ENCODE measurements around the gene FGF13.

FGF13 gene

DNA sequence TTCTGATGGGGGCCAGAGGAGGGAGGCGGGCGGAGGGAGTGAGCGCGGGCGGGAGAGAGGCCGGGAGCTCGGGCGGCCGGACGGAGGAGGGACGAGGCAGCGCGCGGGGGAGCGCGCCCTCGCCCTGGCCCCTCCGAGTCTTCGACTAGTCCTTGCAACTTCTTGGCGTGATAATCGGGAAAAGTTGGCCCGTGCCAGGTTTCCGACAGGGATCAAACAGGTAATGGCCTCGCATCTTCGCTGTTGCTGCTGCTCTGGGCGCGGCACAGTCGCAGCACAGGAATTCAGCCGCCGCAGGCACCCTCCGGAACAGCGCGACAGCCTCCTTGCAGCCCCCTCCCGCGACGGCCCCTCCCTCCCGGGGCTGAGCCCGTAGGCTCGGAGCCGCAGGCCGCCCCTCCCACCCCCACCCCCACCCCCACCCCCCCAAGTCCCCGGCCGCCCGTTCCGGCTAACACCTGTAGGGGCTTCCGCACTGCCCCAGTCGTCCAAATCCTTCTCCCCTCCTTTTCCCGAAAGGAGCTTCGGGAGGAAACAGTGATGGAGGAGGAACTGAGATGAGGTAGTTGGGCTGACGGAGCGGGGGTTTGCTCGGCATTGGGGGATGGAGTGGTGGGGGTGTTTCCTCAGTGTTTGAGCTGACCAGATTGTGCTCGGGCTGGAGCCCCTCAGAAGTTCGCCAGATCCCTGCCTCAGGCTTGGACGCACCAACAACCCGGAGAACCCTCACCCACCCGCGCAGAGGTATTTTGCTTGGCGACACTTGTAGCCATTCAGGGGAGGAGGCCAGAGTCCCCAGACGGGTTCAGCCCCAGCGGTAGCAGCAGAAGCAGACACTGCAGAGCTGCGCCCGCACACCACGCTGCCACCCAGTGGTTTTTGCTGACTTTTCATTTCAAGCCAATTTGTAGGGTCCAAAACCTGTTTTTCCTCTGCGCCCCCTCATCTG, at the start of gene FGF13:
Gene FGF13 (minus strand): TSS at position 319 of the 949 bp plus-strand sequence. CDS start 714 bp downstream, outside the sequence.
- DNase-seq: peak; percentile 3

DNA sequence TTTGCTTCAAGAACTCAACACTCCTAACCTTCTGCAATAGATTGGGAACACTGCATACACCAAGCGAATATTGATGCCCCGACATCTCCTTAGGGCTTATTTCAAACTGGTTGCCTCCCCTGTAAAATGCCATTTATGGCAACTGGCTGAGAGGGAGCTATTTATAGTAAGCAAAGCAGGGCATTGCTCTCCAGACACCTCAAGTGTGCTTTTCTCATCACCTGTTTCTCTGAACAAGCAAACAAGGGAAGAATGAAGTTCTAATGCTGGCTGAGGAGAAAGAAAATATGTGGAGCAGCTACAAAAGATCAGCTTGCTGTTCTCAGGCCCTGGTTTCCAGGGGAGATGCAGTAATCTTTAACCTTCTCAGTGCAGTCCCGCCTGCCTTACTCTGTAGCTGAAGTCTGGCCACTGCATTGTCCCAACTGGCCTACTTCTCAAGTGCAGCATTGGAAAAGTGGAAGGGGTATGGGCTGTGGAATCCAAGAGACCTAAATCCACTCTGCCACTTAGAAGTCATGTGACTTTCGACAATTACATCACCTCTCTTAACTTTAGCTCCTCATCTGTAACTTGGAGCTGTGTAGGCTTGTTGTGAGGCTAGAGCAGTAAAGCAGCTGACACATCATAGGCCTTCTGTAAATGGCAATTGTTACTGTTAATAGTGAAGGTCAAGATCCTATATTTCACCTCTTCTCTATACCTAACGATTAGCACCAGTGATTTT, 47.9 kb upstream of the FGF13 start:
- DNase-seq: no peak

DNA sequence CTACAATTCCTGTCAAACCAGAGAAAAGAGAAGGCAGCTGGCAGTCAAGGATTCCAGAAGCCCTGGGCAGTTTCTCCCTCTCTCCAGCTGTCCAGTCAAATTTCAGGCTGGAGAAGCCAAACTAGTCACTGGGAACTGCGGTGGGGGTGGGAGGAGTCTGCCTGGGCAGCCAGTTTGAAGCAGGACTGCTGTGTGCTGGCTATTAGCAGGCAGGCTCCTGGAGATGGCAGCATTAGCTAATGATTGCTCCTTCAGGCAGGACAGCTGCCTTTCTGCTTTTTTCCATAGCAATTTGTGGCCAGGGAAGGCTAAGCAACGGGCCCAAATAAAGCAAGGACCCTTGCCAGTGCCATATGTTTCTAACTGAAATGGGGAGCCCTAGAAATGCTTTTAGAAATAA, 44.7 kb upstream of the FGF13 start:
- DNase-seq: peak; percentile 65

DNA sequence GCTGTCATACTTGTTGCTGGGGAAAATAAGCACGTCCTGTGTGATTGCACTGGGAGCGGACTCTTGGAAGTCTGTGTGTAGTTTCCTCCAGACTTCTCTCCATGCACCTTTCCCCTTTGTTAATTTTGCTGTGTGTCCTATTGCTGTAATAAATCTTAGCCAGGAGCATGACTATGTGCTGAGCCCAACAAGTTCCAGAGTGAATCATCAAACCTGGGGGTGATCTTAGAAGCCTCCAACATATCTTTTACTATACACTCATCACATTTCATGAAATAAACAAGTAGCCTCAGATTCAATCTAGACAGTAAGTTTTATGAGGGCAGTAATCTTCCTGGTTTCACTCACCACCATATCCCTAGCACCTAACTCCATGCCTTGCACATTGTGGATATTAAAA, 43.3 kb upstream of the FGF13 start:
- DNase-seq: peak; percentile 14

DNA sequence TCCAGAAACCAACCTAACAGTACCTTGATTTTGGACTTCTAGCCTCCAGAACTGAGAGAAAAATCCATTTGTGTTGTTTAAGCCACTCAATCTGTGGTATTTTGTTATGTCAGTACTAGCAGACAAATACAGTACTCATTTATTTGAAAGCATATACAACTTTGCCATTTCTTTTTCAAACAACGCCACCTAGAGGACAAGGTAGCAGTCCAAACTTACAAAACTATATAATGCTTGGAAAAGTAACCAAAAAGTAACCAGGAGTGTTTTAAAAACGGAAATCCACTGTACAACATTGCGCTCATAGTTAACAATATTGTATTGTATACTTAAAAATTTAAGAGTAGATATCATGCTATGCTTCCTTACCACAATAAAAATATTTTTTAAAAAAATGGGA, 37.0 kb upstream of the FGF13 start:
- DNase-seq: no peak

DNA sequence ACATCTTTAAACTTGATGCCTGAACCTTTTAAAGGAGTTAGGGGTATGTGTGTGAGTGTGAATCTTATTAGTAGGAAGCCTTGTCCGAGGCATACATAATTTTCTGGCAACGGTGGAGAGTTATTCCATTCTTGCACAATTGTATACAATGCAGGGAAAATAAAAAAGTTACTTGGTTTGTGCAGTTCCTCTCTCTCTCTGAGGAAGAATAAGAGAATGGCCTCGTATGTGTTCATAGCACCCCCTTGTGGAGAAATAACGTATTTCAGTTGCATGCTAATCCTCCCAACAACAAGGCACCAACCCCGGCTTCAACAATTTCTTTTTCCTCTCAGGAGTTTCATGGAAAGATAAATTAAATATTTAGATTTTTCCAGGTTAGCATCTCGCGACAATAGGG, 33.7 kb upstream of the FGF13 start:
- peak; percentile 31 for DNase-seq

DNA sequence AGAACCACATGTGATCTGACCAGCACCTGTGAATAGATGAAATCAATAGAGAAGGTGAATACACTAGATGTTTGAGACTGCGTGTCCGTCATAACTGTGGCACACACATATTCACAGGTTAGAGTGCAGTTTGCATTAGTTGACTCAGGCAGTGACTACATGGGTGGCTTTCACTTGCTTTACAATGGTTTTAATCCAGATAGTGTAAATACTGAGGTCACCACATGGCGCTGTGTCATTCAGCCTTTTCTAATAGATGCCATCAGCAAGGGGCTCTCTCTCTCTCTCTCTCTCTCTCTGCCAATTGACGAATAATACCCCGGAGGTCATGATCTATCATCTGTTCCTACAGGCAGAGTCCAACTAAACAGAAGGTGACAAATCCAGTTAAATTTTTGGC, 30.7 kb upstream of the FGF13 start:
- no peak for DNase-seq

DNA sequence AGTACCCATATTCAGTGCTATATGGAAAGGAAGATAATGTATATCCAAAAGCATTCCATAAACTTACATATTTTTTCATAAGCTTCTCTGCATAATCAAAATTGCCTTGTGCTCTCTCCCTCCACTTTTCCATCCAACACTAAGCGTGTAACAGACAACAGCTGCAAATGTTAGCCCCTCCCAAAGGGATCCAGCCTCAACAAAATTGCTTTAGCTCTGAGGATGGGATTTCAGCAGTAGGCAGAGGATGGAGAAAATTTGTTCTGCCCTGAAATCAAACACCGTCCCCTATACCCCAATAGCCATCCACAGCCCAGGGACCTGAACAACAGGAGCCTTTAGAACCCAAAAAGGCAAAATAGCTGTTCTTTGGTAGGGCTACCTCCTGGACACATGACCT, 28.8 kb upstream of the FGF13 start:
- DNase-seq: no peak

DNA sequence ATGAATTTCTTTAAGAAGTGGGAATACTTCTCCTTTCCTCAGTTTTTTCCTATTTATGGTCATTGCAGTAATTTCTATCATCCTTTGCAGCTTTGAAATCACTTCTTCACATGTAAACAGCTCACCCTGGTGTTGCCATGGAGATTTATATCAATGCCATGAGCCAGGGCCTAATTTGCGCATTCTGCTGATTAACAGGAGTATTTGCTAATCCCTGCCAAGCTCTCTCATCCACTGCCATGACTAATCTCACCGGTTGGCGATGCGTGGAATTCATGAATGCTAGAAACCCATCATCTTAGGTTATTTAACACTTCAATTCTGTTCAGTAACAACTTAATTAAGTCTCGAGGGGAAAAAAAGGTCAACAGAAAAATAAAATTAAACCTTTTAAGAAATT, 11.8 kb upstream of the FGF13 start:
- no peak for DNase-seq

DNA sequence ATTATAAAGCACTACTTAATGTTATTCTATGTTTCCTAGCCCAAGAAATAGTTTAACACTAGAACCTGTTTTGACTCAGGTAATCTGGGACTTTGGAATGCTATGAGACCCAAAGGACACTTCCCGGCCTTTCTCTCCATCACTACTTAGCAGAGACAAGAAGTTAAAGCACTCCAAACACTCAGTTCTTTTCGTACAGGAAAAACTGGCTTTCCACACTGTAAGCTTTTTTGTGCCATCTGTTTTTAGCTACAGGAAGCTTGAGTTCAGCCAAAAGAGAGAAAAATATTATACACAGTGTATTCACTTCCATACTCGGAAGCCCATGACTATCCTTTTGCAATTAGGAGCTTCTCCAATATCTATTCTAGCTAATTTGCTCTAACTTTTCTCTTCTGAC, 7.9 kb upstream of the FGF13 start:
- DNase-seq: no peak

DNA sequence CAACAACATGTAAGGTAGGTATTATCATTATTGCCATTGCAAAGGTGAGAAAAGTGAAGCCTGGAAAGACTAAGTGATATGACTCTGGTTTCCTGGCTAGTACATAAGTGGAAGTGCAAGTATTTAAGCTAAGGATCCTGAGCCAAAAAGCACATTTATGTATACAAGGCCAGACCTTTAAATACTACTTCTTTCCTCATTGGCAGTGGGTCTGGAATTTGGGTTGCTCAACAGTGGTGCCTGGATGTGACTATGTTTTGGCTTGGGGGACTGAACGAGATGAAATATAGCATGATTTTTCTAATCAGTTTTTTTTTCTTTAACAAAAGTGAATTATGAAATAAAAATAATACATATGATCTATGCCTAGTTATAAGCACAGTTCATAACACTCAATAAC, 7.4 kb upstream of the FGF13 start:
- DNase-seq: no peak

DNA sequence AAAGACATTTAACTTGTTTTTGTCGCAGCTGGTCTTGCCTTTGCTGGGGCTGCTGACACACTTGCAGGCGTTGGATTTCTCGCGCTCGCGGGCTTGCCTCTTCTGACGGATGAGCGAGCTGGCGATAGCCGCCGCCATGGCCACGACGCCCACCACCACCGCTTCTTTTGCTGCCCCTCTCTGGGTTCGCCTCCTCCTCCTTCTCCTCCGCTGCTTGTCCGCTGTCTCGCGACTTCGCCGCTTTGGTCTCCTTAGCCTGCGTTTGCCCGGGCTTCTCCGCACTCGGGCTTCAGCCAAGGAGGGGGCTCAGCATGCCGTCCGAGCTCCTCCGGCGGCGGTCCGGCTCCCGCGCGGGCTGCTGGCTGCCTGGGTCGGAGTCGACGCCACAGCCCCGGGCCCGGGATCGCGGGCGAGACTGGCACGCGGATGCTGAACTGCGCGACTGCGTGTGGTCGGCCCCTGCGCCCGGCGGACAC, 613 bp downstream of the FGF13 start:
- no peak for DNase-seq

DNA sequence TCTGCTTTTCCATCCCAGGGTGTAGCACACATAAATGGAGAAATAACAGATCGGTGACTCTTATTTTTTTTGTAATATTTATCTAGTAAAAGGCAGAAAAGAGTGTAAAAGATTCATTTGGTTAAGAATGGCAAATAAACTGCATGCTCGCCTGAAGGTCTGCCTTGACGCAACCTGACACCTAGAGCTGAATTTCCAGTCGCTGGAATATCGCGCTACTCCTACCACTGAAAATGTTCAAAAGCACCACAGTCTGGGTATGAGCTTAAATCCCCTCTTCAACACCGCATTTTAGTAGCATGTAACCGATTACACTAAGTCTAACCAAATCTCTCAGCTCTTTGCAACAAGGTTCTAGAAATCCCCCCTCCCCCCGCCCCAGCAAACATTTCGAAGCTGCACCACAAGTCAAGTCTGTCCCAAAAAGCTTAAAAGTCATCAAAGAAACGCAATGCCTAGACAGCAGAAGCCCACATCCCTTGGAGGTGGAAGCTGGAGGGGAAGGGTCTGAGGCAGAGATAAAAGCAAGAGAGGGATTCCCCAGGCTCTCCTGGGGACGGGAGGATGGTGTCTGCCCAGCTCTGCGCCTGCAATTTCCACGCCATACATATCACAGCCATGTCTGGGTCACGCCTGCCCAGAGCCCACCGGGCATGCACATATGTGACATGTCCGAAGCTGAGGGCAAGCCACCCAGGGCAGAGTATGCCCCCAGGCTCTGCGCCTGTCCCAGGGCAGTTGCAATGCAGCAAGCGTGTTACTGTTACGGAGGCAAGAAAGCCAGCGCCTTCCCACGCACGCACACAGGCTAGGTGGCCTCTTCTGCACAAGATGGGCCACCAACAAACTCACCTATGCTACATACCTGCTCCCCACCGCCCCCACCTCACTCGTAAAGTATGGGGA, 1.4 kb downstream of the FGF13 start:
- DNase-seq: no peak

DNA sequence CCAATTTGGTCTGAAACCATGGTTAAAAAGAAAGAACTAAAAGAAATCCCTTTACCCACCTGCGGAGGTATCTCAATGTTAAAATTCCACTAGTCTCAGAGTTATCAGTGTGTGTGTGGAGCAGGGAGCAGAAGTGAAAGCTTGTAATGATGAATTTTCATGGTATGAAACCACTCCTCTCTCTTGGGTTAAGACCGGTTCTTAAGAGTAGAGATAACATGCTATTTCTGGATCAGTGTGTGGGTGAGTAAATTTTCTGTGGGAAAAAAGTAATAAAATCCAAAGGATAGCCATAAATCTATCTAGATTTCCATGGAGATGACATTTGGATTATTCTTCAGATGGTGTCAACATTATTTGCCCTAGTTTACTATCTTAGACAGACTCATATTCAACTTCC, 3.2 kb downstream of the FGF13 start:
- DNase-seq: no peak

DNA sequence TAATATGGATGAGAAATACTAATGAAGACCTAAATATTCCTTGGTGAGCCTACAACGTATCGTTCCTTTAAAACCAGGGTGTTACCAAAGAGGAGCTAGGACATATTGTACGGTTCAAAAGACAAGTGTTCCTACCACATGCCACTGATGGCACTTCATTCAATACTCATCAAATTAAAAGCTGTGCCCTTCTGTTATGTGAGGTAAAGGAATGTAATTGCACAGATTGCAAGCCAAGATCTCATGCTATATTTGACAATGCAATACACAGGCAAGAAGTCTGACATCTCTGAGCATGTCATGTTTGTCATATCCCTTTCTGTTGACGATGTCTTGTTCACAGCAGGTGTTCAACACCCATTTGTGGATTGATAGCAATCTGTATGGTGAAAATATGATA, 6.9 kb downstream of the FGF13 start:
- no peak for DNase-seq

DNA sequence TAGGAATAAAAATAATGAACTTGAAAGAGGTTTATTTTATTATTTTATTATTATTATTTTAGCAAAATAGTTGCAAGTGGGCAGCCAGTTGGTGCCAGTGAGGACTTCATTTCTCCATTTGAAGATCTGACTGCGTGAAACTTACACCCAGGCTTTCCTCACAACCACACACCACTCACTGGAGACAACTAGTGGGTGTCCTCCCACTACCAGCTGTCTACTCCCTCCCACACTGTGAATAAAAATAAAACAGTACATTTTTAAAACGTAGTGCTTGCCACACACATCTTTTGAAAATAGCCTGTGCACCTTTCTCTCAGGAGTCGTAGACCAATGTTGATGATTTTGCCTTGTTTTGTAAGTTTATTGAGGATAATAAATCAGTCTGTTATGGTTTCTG, 7.4 kb downstream of the FGF13 start:
- no peak for DNase-seq

DNA sequence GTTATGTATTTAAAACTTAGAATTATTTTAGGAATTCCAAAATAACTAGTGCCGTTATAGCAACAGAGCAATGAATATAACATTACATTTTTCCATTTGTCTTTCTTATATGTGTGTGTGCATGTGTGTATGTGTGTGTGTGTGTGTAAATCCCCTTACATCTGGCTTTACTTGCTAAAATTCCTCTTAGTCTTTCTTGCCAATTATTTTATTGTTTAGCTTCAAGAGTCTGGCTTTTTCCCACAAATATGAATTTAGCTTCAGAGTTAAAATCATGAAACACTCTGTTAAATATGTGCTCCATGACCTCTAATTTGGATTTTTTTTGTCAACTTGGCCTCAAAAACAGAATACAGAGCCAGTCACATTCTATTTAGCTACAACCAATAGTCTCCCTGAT, 18.9 kb downstream of the FGF13 start:
- peak; percentile 9 for DNase-seq

DNA sequence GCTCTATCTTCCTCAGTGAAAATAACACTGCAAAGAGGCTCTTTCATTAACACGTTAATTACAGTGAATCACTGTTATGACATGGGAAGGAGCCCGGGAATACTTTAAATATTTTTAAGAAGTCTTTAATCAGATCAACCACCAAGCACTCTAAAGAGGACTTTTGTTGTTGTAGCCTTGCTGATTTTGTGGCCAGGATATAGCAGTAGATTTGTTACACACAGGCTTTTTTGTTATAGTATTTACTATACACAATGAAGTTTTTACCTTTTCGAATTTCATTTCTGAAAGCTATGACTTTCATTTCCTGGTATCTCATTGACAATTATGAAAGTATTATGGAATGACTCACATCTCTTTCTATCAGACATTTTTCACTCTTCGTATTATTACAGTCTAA, 20.3 kb downstream of the FGF13 start:
- DNase-seq: no peak

DNA sequence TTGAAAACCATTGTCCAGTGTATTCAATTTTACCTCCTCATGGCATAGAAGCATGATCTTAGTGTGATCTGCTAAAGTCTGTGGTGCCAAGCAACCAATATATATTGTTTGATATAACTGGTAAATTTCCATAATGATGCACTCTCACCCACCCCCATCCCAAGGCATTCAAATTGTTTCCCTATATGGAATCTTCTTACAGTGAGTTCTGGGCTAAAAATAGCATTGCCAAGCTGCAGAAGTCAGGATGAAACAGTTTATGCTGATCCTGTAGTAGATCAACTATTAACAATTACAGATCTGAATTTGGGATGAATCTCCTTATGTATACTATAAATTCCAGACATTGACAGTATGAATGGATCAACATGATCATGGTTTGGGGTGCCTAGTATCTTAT, 20.9 kb downstream of the FGF13 start:
- DNase-seq: peak; percentile 14

DNA sequence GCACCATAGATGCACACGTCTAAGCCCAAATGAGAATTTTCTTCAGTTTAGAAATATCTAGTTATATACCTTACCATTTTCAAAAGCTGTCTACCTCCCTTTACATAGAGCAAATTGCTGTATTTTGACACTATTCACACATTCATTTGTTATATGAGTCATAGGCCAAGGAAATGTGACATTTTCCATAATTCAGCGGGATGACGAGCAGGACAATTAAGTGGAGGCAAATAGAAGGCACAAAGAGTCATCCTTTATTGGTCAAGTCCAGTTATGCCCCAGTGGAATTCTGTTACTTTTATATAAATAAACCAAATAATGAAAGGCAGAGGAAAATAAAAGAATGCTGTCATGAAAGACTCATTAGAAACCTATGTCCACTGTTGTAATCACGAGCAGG, 27.9 kb downstream of the FGF13 start:
- no peak for DNase-seq

DNA sequence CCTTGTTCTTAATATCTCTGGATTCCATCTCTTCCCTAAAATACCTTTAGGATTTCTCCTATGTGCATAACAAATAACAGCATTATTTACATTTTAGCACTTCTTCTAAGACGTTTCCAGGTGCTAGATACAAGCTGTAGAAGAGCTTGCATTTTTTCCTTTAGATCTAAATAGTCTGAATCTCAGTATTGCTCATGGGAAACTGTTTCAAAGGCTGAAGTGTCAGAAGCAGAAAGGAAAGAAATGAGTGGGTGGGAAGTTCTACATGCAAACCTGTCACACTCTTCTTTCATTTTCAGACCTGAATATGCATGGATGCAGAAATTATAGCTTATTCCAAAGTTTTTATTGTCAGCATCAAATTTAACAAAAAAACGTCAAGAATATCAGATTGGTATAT, 41.8 kb downstream of the FGF13 start:
- no peak for DNase-seq

DNA sequence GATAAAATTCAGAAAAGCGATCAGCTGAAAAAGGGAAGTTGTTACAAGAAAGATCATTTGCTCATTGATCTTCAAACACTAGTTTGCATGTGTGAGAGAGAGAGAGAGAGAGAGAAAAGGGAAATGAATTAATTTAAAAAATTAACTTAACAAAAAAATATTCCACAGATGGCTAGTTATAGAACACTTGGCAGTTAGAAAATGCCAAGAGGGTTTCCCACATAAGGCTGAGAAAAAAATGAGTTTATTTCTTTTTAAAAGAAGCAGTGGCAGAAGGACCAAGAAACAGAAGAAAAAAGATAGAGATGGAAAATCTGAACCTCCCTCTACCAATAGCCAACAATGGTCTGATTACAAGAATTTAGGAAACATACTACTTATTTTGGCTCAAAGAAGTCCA, 47.1 kb downstream of the FGF13 start:
- no peak for DNase-seq

DNA sequence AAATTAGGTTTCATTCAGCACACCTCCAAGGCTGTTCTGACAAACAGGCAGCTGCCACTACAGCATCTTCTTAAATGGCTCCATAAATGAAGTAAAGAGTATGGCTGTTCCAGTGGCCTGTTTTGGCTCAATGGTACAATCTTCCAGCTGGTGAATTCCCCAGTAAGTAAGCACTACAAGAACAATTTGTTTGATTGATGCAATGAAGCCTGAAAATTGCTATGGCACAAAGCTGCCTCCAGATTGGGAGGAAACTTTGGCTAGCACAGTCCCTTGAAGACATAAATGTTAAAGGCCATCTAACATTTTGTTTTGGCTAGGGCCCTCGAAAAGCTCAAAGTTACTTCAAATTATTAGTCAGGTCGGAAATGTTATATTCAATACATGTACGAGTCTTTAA, 47.5 kb downstream of the FGF13 start:
- DNase-seq: no peak
